Subcutaneous adipose tissue (tissue), 4 donors: ENCODE data around the gene KHK. TPM values are rescaled to one million over a fixed set of nuclear protein-coding genes. Genes with fewer than 3 reads are reported as not detected.

Source experiments
- total RNA-seq, 4 donors: library from RNA; depleted of rRNA; stranded (reverse); fragments of >200 nt; gene quantifications; one replicate each; pipeline ENCODE4 v1.1.0, GENCODE V29; 2016
- TF ChIP-seq, protein P1 (sequence below): fragments of 450-650 bp; IDR thresholded peaks from one replicate; pipeline ENCODE4 v1.5.1; 2016; ENCODE audit warnings: low read depth, mild to moderate bottlenecking, control low read depth, antibody characterized with exemption, moderate library complexity

The KHK gene
- total RNA-seq, 4 donors from 2014 or later = 1.1 to 2.9 (median 1.4) TPM

DNA sequence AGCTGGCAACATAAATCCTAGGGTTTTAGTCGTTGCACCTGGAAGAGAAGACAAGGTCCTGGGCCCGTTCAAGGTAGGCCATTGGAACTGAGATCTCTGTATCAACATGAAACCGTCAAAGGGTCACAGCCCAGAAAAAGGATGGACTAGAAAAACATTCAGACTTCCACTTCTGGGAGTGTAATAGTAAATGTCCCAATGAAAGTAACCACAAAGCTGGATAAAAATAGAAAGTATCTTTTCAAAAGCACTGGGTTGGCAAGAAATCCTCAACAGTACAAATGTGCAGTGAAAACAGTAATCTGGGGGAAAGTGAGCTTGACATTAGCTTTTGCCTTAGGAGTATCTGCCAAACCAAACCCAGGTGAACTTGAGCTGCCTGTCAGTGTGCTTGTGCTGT lies 19.4 kb downstream of the KHK start:
- TF ChIP-seq, protein P1, sequence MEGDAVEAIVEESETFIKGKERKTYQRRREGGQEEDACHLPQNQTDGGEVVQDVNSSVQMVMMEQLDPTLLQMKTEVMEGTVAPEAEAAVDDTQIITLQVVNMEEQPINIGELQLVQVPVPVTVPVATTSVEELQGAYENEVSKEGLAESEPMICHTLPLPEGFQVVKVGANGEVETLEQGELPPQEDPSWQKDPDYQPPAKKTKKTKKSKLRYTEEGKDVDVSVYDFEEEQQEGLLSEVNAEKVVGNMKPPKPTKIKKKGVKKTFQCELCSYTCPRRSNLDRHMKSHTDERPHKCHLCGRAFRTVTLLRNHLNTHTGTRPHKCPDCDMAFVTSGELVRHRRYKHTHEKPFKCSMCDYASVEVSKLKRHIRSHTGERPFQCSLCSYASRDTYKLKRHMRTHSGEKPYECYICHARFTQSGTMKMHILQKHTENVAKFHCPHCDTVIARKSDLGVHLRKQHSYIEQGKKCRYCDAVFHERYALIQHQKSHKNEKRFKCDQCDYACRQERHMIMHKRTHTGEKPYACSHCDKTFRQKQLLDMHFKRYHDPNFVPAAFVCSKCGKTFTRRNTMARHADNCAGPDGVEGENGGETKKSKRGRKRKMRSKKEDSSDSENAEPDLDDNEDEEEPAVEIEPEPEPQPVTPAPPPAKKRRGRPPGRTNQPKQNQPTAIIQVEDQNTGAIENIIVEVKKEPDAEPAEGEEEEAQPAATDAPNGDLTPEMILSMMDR = no peak

DNA sequence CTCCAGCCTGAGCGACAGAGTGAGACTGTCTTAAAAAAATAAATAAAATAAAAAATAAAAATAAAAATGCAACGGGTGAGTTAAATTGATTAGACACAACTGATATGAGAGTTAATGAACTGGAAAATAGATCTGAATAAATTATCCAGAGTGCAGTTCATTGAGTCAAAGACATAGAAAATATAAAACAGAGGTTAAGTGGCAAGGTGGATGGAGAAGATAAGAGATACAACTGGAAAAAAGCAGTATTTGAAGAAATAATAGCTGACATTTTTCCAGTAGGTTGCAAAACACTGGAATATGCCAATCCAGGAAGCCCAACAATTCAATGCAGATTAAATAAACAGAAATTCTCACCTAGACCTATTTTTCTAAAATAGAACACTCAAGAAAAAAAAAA lies 21.6 kb downstream of the KHK start:
- TF ChIP-seq, protein P1 = no peak

DNA sequence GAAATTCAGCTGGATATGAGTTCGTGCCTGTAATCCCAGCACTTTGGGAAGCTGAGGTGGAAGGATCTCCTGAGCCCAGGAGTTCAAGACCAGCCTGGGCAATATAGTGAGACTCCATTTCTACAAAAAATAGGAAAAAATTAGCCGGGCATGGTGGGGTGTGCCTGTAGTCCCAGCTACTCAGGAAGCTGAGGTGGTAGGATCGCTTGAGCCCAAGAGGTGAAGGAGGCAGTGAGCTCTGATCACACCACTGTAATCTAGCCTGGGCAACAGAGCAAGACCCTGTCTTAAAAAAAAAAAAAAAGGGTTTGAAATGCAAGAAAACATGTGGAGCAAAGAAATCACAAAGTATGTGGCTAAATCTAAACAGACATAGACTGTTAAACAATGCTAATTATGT lies 22.5 kb downstream of the KHK start:
- TF ChIP-seq, protein P1 = no peak

DNA sequence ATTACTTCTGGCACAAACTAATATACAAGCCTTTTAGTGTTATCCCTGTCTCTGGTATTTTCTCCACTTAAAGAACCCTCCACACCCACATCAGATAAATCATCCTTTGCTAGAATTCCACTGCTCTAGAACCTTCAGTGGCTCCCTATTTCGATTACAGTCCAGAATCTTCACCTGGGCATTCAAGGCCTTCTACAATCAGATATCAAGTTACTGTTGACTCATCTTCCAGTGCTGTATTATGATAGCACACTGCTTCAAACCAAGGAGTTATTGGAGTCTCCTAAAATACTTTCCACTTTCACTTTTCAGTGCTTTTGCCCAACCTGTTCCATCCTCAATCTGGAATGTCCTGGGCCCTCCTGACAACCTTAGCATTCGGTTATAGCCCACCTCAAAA lies 28.9 kb downstream of the KHK start:
- TF ChIP-seq, protein P1 = no peak

DNA sequence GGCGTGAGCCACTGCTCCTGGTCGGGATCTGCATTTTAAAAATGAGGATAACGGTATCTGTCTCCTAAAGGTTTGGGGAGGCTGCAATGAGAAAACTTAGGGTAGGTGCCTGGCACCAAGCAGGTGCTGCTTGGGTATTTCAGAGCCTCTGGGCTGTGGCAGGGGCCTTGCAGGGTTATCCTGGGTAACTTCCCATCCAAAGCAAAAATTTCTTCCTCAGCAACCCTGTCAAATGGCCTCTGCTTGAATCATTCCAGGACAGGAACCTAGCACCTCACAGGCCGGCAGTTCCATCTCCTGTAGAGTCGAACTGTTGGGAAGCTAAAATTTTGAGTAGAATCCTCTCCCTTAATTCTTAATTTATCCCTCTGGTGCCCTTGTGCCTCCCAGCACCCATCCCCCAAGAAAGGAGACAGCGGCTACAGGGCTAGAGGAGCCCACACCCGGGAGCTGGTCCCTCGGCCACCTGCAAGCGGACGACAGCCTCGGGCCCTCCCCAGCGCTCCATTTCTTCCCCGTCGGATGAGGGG lies 31.5 kb downstream of the KHK start:
- TF ChIP-seq, protein P1 = no peak

DNA sequence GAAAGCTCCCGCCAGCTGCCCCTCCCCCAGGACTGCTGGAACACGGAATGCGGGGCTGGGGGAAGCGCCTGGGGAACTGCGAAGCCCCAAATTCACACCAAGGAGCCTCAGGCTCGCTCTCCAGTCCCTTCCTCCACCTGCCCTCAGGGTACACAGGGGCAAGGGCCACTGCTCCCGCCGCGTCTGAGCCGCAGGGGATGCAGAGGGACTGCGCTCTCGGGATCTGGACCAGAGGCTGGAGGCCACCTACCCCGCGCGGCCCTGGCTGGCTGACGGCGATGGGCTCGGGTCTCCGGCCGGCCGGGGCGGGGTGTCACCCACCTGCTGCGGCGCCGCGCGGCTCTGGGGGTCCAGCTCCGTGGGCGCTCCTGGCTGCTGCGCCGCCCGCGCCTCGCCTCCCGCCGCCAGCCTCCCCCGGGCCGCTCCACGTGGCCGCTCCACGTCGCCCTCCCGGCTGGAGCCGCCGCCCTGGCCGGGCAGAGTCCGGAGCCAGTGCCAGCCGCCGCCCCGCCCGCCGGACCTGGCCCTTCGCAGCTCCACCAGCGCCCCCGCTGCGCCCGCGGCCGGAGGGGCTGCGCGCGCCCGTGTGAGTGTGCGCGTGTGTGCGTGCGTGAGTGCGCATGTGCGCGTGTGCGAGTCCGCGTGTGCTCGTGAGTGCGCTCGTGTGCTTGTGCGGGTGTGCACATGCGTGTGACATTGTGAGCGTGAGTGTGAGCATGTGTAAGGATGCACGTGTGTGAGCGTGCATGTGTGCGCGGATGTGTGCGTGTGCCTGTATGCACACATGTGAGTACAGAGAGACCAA lies 32.2 kb downstream of the KHK start, which contains the start of gene CGREF1:
TSS of gene CGREF1 (minus strand) at position 604 of the 805 bp plus-strand sequence. CDS start 14,762 bp downstream, outside the sequence.
- TF ChIP-seq, protein P1 = no peak

DNA sequence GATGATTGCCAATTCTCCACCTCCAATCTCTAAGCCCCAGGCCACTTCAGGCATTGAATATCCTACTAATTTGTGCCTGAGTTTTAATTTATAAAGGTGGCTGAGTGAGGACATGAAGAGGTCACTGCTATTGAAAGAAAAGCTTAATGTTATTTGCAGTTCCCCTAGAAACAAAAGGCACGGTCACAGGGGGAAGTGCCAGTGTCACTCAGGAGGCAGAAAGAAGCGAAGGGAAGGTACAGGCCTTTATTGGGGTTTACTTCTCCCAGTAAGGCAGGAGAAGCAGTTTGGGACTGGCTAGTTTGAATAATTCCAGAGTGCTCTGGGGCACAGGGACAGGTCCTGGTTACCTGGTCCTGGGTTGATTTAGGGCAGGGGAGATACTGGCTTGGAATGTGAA lies 35.3 kb downstream of the KHK start:
- TF ChIP-seq, protein P1 = no peak
